ENCODE results near the gene FLOT2.

- TF ChIP-seq EZH2 (IDR thresholded peaks at IDR 0.05; ENCODE audit: low read length, unreplicated experiment) (no peak), CTCF (conservative IDR thresholded peaks at IDR 0.05; ENCODE audit: low read depth, low read length) (no peak), EZH2phosphoT487 (IDR thresholded peaks at IDR 0.05; ENCODE audit: borderline replicate concordance, low read length) (no peak)
Measured at GRCh38 chr17:28881533-28882056, 15.9 kb downstream of the FLOT2 start.
